Posterior vena cava (tissue), 2 donors: ENCODE results near the gene DPM1. TPM values are rescaled to one million over a fixed set of nuclear protein-coding genes. Genes with fewer than 3 reads are reported as not detected.

ENCODE experiments used
- total RNA-seq, 2 donors: library from RNA; stranded (reverse); fragmentation: NEBNext Ultra II Directional; extraction: Animal tissue kit (Norgen Biotek cat#: 25700); gene quantifications; one replicate each; pipeline ENCODE4 v1.2.1, GENCODE V29; 2021
- donor health status: DM: yes; HTN: yes; CAD: no.
- donor health status: DM: yes; HTN: yes; CAD: no.

DPM1 gene
- total RNA-seq, 2 donors from 2014 or later = 31.6 to 35.7 TPM

Other genes starting within 250 kb of the DPM1 start
- 1 to 10 TPM; 1.0 to 1.4 TPM for gene PARD6B, start 227.0 kb downstream of the DPM1 start, total RNA-seq
- 1 to 10 TPM; 2.1 to 2.7 TPM for gene BCAS4, start 163.5 kb downstream of the DPM1 start, total RNA-seq
- 10 to 100 TPM; 42.2 to 48.1 TPM for gene ADNP, start 27.1 kb downstream of the DPM1 start, total RNA-seq
- gene MOCS3, start 286 bp upstream of the DPM1 start, total RNA-seq = 1 to 10 TPM; 2.7 to 3.5 TPM
- gene KCNG1, start 64.6 kb upstream of the DPM1 start, total RNA-seq = under 1 TPM in 1 of 2 donors, not detected in 1; 0.24 TPM